Epithelial cell of umbilical artery (primary cell): ENCODE data around the gene STARD7. TPM values are rescaled to one million over a fixed set of nuclear protein-coding genes. Genes with fewer than 3 reads are reported as not detected.

Experiments
- total RNA-seq: library from RNA; depleted of rRNA; stranded (reverse); fragments of >200 nt; gene quantifications from 2 replicates; pipeline ENCODE4 v1.2.3, GENCODE V29; 2014

STARD7 gene
- total RNA-seq = 142 and 196 TPM in 2 replicates

GRCh38 chr2:96208143-96209010 lies at the start of gene STARD7:
TSS of gene STARD7 (minus strand) at chr2:96208827. CDS start at chr2:96208434, 393 bp downstream.

DNA sequence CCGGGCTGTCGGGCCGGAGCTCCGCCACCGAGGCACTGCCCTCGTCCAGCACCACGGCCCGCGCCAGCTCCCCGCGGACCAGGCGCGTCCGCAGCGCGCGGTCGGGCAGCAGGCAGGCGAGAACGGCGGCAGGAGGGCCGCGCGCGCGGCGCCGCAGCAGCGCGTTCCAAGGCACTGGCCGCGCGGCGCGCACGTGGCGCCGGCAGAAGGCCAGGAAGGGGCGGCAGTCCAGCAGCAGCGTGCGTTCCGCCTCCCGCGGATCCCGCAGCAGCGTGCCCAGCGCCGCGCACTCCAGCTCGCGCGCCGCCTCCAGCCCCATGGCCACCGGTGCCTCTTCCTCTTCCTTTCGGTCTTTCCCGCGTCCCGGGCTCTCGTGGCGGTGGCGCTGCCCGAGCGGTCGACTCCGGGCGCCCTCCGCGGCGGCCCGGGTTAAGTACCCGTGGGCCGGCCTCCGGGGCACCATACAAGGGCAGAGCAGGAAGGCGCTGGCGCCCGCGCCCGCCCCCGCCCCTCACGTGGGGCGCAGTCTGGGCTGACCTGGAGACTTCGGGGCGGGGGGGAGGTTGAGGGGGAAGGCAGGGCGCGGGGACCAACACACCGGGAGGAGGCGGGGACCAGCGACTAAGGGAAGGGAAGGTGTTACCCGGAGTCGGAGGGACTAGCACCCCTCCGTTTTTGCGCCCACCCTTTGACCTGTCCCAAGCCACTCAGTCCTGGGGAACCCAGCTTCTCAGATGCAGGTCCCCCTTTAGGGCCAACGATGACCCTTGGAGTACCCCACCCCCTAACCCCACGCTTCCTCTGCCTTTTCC lies 63.4 kb downstream of the STARD7 start, which contains the start of gene DUSP2:
DUSP2 (minus strand) TSS at position 405 of the 812 bp plus-strand sequence; CDS start at position 319, 86 bp downstream.

DNA sequence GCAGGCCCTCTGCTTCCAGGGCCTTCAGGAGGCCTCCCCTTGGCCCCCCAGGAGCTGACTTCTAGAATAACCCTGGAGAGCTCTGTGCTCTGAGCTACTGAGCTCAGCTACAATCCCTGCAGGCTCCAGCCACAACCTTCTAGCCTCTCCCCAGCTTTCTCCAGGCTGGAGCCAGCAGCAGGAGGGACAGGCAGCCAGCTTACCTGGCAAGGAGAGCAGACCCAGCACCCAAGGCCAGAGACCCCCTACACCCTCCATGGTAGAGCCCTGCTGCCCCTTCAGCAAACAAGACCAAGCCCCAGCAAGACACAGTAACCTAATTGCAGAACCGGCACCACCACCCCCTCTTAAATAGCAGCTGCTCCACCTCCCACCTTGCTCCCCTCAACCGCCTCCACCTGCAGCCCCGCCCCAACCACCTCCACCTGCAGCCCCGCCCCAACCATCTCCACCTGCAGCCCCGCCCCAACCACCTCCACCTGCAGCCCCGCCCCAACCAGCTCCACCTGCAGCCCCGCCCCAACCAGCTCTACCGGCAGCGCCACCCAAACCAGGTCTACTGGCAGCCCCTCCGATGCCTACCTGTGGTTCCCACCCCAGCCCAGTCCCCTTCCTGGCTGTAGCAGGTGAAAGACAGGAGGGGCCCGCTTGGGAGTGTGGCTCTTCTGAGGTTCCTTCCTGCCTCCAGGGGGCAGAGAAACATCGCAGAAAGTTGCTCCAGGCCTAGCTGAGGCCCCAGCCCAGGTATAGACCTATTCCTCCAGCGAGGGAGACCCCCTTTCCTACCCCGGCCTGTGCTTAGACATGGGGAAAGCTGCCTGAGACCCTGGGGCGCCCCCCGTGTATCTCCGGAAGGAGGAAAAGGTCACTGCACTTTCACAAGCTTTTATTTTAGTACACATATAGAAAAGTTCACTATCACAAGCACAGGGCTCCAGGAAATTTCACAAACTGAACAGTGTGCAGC lies 70.2 kb downstream of the STARD7 start, which contains the start of gene ASTL:
ASTL (minus strand) TSS at position 324 of the 967 bp plus-strand sequence; CDS start at position 258, 66 bp downstream.

Other genes starting within 250 kb of the STARD7 start
- 98.4 and 107 TPM in 2 replicates for gene ANKRD36C, start 217.0 kb downstream of the STARD7 start, total RNA-seq
- 8.8 and 10.3 TPM in 2 replicates for gene GPAT2, start 173.9 kb downstream of the STARD7 start, total RNA-seq
- gene ADRA2B, start 92.3 kb downstream of the STARD7 start, total RNA-seq = not detected in 2 replicates
- not detected in 2 replicates for gene ASTL, start 70.3 kb downstream of the STARD7 start, total RNA-seq
- gene DUSP2, start 63.4 kb downstream of the STARD7 start, total RNA-seq = 0.61 and 0.65 TPM in 2 replicates
- gene TMEM127, start 57.2 kb upstream of the STARD7 start, total RNA-seq = 10.1 and 15.8 TPM in 2 replicates
- 116 and 119 TPM in 2 replicates for gene CIAO1, start 57.4 kb upstream of the STARD7 start, total RNA-seq
- 38.1 and 46.1 TPM in 2 replicates for gene SNRNP200, start 96.7 kb upstream of the STARD7 start, total RNA-seq
- 1.6 and 3.0 TPM in 2 replicates for gene ITPRIPL1, start 116.5 kb upstream of the STARD7 start, total RNA-seq
- 15.2 and 17.5 TPM in 2 replicates for gene NCAPH, start 126.9 kb upstream of the STARD7 start, total RNA-seq